RWPE2 (cell line): ENCODE results near the gene EPHA6.

Experiments used
- ATAC-seq: fragments of 200-7000 bp; cut with Tn5 transposase; 3 replicates; pipeline ENCODE4 v1.9.1; 2021; ENCODE audit warnings: low read depth
- DNase-seq: peaks from one replicate; pipeline ENCODE4 v3.0.0-alpha.2; 2020; ENCODE audit warnings: low spot score
- H3K27ac ChIP-seq: fragments of 450-650 bp; 2 replicates; pipeline ENCODE4 v1.5.1; 2017; ENCODE audit warnings: mild to moderate bottlenecking; ENCODE audit not compliant: poor library complexity, severe bottlenecking
- H3K27me3 ChIP-seq: fragments of 250-450 bp; sonication (Bioruptor Pico); 2 replicates; pipeline ENCODE4 v1.5.1; 2021; ENCODE audit warnings: mild to moderate bottlenecking, moderate library complexity; ENCODE audit not compliant: insufficient read depth, poor library complexity, severe bottlenecking
- H3K36me3 ChIP-seq: fragments of 250-450 bp; sonication (Bioruptor Pico); 2 replicates; pipeline ENCODE4 v1.5.1; 2020; ENCODE audit warnings: low read depth, mild to moderate bottlenecking, moderate library complexity
- H3K4me1 ChIP-seq: fragments of 250-450 bp; sonication (Bioruptor Pico); 2 replicates; pipeline ENCODE4 v1.5.1; 2021; ENCODE audit warnings: mild to moderate bottlenecking, moderate library complexity; ENCODE audit not compliant: insufficient read depth, poor library complexity, severe bottlenecking
- H3K4me3 ChIP-seq: fragments of 250-450 bp; sonication (Bioruptor Pico); 2 replicates; pipeline ENCODE4 v1.5.1; 2021; ENCODE audit warnings: mild to moderate bottlenecking, moderate library complexity; ENCODE audit not compliant: severe bottlenecking
- H3K9me3 ChIP-seq: fragments of 250-450 bp; sonication (Bioruptor Pico); 2 replicates; pipeline ENCODE4 v1.5.1; 2021; ENCODE audit warnings: mild to moderate bottlenecking, moderate library complexity; ENCODE audit not compliant: severe bottlenecking
- TF ChIP-seq, protein P1 (sequence below): fragments of 450-650 bp; IDR thresholded peaks from one replicate; pipeline ENCODE4 v1.5.1; 2017; ENCODE audit warnings: mild to moderate bottlenecking, moderate library complexity; ENCODE audit not compliant: poor library complexity, severe bottlenecking

EPHA6 gene

GRCh38 chr3:97359977-97360376, 545.6 kb downstream of the EPHA6 start:
- H3K36me3 ChIP-seq = no peaks in the 10 kb centered on the region
- no peaks in the 10 kb centered on the region for H3K27me3 ChIP-seq
- TF ChIP-seq, protein P1, sequence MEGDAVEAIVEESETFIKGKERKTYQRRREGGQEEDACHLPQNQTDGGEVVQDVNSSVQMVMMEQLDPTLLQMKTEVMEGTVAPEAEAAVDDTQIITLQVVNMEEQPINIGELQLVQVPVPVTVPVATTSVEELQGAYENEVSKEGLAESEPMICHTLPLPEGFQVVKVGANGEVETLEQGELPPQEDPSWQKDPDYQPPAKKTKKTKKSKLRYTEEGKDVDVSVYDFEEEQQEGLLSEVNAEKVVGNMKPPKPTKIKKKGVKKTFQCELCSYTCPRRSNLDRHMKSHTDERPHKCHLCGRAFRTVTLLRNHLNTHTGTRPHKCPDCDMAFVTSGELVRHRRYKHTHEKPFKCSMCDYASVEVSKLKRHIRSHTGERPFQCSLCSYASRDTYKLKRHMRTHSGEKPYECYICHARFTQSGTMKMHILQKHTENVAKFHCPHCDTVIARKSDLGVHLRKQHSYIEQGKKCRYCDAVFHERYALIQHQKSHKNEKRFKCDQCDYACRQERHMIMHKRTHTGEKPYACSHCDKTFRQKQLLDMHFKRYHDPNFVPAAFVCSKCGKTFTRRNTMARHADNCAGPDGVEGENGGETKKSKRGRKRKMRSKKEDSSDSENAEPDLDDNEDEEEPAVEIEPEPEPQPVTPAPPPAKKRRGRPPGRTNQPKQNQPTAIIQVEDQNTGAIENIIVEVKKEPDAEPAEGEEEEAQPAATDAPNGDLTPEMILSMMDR = no peak
- no peaks in the 10 kb centered on the region for H3K4me1 ChIP-seq
- DNase-seq (no peak), ATAC-seq (no peak)
- H3K4me3 ChIP-seq = no peak overlapping the region
- no peak overlapping the region for H3K27ac ChIP-seq
- H3K9me3 ChIP-seq = no peaks in the 10 kb centered on the region

GRCh38 chr3:97360804-97361203, 546.4 kb downstream of the EPHA6 start:
- Histone ChIP-seq H3K36me3 (no peaks in the 10 kb centered on the region), H3K27me3 (no peaks in the 10 kb centered on the region), H3K9me3 (no peaks in the 10 kb centered on the region), H3K27ac (no peak overlapping the region), H3K4me1 (no peaks in the 10 kb centered on the region), H3K4me3 (no peak overlapping the region)
- TF ChIP-seq, protein P1 = no peak
- DNase-seq = no peak
- ATAC-seq = no peak

DNA sequence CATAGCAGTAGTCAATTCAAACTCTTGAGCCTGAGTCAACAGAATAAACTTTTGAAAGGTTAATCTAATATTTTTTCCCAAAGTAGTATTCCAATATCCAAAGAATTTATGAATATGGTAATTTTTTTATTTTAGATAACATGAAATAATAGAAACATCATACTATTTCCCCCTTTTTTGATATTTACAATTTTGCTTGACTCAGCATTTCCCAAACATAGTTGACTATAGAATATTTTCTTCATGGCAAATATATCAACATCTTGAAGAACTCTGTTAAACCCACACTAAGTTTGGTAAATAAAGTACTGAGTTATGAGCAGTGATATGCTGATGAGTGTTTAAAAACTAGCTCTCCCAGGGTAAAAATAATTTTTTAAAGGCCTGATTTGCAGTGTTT, 570.2 kb downstream of the EPHA6 start:
- no peaks in the 10 kb centered on the region for H3K9me3 ChIP-seq
- no peaks in the 10 kb centered on the region for H3K27me3 ChIP-seq
- no peak for DNase-seq
- ATAC-seq = no peak
- H3K27ac ChIP-seq = no peak overlapping the region
- no peak overlapping the region for H3K4me3 ChIP-seq
- no peaks in the 10 kb centered on the region for H3K36me3 ChIP-seq
- TF ChIP-seq, protein P1 = no peak
- no peaks in the 10 kb centered on the region for H3K4me1 ChIP-seq

GRCh38 chr3:97388774-97389173, 574.4 kb downstream of the EPHA6 start:
- H3K36me3 ChIP-seq = no peaks in the 10 kb centered on the region
- no peak overlapping the region for H3K27ac ChIP-seq
- ATAC-seq (no peak), DNase-seq (no peak)
- H3K4me1 ChIP-seq = no peaks in the 10 kb centered on the region
- TF ChIP-seq, protein P1 = no peak
- H3K27me3 ChIP-seq = no peaks in the 10 kb centered on the region
- no peak overlapping the region for H3K4me3 ChIP-seq
- H3K9me3 ChIP-seq = no peaks in the 10 kb centered on the region

- H3K4me1 ChIP-seq = no peaks in the 10 kb centered on the region
- H3K4me3 ChIP-seq = no peak overlapping the region
- H3K9me3 ChIP-seq = no peaks in the 10 kb centered on the region
- no peak overlapping the region for H3K27ac ChIP-seq
- TF ChIP-seq, protein P1 = no peak
- ATAC-seq (no peak), DNase-seq (no peak)
- H3K27me3 ChIP-seq = no peaks in the 10 kb centered on the region
- H3K36me3 ChIP-seq = no peaks in the 10 kb centered on the region
These were observed 575.5 kb downstream of the EPHA6 start for GRCh38 chr3:97389936-97390335.
